ENCODE data around the gene DHCR7.

The DHCR7 gene

GRCh38 chr11:71421392-71421950, 26.7 kb downstream of the DHCR7 start:
- in situ Hi-C loops (cut with HindIII; ENCODE audit: low sequenced_read_pairs) = loop anchor here (5.0 kb wide), 1 partner anchor 84 kb away; no protein-coding TSS in a partner anchor

DNA sequence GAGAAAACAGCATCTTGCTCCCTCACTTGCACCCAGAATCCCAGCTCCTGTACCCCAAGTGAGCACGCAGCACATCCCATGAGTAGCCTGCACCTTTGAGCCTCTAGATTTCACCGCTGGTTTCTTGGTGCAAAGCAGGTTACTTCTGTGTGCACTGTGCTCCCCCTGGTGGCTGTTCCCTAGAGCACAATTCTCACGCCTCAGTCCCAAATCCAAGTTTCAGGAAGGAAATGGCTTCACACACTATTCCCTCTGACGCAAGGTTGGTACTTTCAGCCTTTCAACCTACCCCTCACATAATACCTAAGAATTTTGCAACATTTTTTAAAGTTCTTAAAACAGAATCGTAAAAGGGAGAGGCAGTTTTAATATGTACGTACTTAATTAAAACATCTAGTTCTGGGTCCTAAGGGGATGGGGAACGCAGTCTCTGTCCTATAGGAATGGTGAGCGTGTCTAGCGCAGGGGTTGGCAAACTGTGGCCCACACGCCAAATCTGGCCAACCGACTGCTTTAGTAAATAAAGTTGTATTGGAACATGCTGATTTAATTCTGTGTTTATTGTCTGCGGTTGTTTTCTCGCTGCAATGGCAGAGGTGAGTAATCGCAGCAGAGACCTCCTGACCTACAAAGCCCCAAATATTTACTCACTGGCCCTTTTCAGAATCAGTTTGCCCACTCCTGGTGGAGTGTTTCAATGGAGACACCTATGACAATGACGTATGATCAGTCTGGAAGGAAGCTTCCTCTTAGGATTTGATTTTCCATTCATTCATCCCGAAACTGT, 27.5 kb downstream of the DHCR7 start:
- in situ Hi-C loops (cut with HindIII; ENCODE audit: low sequenced_read_pairs) = loop anchor here (5.0 kb wide), 1 partner anchor 83 kb away; no protein-coding TSS in a partner anchor

DNA sequence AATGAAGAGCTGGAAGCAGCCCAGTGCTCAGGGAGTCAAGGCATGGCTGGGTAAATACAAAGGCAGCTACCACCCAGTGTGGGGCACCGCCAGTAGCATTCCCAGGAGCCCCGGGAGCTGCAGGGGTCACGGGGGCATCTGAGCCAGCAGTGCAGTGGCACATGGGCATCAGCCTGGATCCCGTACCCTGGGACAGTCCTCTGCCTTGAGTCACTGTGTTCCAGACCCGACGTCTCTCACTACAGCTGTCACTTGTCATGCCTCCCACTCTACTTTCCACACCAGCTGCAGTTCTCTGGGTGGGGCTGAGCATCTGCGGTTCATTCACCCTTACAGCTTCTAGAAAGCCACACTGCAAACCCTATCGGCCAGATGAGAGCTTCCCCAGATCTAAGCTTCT, 29.6 kb downstream of the DHCR7 start:
- in situ Hi-C loops (cut with HindIII; ENCODE audit: low sequenced_read_pairs) = no loop called here

- in situ Hi-C loops (cut with HindIII; ENCODE audit: low sequenced_read_pairs) = no loop called here
Observed at GRCh38 chr11:71414645-71415044, 33.5 kb downstream of the DHCR7 start.

DNA sequence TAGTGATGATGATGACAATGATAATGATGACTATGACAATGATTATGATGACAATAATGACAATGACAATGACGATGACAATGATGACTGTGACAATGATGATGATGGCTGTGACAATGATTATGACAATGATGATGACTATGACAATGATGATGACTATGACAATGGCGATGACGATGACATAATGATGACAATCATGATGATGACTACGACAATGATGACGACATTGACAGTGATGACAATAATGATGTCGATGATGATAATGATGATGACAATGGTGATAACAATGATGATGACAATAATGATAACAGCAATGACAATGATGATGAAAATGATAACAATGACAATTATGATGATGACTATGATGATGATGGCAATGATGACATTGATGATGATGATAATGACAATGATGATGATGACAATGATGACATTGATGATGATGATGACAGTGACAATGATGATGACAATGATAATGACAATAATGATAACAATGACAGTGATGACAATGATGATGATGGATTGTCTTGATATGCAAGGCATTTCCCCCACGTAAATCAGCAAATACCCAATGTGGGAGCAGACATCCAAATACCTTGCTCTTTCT, 37.7 kb downstream of the DHCR7 start:
- in situ Hi-C loops (cut with HindIII; ENCODE audit: low sequenced_read_pairs) = no loop called here

GRCh38 chr11:71408826-71409225, 39.4 kb downstream of the DHCR7 start:
- in situ Hi-C loops (cut with HindIII; ENCODE audit: low sequenced_read_pairs) = no loop called here

- in situ Hi-C loops (cut with HindIII; ENCODE audit: low sequenced_read_pairs) = no loop called here
Observed at GRCh38 chr11:71407356-71407755, 40.8 kb downstream of the DHCR7 start.

DNA sequence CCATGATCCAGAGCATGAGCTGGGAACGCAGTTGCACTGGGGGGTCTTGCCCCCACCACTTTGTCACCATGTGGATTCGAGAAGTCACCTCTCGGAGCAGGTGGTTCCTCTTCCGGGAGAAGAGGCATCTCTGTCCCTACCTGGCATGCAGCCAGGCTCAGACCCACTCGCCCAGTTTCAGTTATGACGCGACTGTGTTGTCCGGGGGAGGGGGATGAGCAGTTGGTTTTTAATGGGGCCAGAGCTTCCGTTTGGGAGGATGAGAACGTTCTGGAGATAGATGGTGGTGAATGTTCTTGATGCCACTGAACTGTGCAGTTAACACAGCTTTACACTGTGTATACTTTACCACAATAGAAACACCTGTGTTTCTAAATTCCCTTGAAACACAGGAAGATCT, 41.5 kb downstream of the DHCR7 start:
- in situ Hi-C loops (cut with HindIII; ENCODE audit: low sequenced_read_pairs) = no loop called here

DNA sequence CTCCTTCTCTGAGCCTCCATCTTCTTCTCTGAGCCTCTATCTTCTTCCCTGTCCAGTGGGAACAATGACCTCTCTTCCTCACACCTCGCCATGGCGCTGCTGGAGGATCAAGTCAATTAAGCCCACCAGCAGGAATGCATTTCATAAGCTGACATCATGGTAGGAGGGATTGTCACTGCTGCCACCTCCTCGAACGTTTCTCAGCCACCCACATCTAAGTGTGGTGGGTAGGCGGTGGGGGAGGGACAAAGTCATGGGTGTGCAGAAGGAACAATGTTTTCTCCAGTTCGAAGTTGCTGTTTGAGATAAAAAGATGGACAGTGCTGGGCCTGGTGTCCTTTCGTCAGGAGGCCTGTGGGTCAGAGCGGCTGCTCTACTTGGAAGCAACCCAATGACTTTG, 44.0 kb downstream of the DHCR7 start:
- in situ Hi-C loops (cut with HindIII; ENCODE audit: low sequenced_read_pairs) = no loop called here

- in situ Hi-C loops (cut with HindIII; ENCODE audit: low sequenced_read_pairs) = no loop called here
Observed at GRCh38 chr11:71402878-71403277, 45.3 kb downstream of the DHCR7 start.

- in situ Hi-C loops (cut with HindIII; ENCODE audit: low sequenced_read_pairs) = no loop called here
Observed at GRCh38 chr11:71400216-71400615, 48.0 kb downstream of the DHCR7 start.

GRCh38 chr11:71399341-71399740, 48.9 kb downstream of the DHCR7 start:
- in situ Hi-C loops (cut with HindIII; ENCODE audit: low sequenced_read_pairs) = no loop called here

GRCh38 chr11:71397961-71398360, 50.2 kb downstream of the DHCR7 start:
- in situ Hi-C loops (cut with HindIII; ENCODE audit: low sequenced_read_pairs) = no loop called here

GRCh38 chr11:71397331-71397860, 50.8 kb downstream of the DHCR7 start:
- in situ Hi-C loops (cut with HindIII; ENCODE audit: low sequenced_read_pairs) = no loop called here

DNA sequence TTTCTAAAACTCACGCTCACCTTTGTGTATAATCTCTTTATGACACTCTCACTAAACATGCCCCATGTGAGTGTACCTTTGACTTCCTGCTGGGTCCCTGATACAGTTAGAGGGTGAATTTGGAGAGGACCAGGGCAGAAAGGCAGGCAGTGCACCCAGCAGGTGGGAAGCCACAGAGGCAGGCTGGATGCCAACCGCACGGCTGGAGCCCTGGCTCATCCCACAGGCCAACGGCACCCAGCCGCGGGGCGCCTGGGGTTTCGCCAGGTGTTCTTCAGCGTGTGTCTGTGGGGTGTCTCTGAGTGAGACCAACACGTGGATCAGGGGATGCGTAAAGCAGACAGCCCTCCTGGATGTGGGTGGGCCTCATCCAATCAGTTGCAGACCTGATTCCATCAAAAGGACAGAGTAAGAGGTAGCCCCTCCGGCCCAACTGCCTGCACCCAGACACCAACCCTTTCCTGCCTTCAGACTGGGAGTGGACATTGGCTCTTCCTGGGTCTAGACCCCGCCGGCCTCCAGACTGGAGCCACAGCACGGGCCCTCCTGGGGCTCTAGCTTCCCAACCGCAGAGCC, 51.6 kb downstream of the DHCR7 start:
- in situ Hi-C loops (cut with HindIII; ENCODE audit: low sequenced_read_pairs) = no loop called here

DNA sequence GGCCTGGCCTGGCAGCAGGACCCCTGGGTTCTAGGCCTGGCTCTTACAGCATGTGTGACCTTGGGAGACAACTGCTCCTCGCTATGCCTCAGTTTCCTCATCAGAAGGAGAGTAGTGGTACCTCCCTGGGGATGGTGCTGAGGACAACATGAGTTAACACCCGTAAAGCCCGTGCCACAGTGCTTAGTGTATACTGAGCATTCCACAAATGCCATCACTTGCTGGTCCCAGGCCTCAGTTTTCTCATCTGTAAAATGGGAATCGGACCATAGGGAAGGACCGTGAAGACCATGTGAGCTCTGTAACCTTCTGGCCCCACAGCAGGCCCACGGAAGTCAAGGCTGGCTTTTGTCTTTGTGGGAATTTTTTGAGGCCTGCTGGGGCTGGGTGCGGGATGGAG, 52.4 kb downstream of the DHCR7 start:
- in situ Hi-C loops (cut with HindIII; ENCODE audit: low sequenced_read_pairs) = no loop called here

DNA sequence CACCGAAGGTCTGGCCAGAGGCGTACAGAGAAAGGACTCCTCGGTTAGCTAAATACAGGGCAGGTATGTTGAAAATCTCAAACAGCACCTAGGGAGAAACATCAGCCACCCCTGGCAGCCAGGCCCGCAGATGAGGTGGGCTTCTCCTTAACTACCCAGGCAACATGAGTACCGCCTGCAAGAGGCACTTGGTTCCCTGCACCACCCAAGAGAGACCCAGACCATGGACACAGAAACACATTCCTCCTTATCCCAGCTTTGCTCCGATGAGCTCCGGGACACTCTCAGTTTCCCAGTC, 53.0 kb downstream of the DHCR7 start:
- in situ Hi-C loops (cut with HindIII; ENCODE audit: low sequenced_read_pairs) = no loop called here

DNA sequence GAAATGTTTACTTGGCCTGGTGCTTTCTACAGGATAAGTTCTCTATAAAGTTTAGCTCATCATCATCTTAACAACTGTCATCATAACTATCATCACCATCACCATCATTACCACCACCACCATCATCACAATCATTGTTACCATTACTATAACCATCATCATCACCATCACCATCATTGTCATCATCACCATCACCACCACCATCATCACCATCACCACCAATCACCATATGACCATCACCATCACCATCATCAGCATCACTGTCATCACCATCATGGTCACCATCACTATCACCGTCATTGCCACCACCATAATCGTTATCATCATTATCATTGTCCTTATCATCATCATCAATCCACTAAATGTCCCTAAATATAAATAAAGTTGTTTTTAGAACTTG, 54.9 kb downstream of the DHCR7 start:
- in situ Hi-C loops (cut with HindIII; ENCODE audit: low sequenced_read_pairs) = no loop called here

GRCh38 chr11:71391796-71392195, 56.4 kb downstream of the DHCR7 start:
- in situ Hi-C loops (cut with HindIII; ENCODE audit: low sequenced_read_pairs) = no loop called here

- in situ Hi-C loops (cut with HindIII; ENCODE audit: low sequenced_read_pairs) = no loop called here
Observed at GRCh38 chr11:71391352-71391751, 56.8 kb downstream of the DHCR7 start.

DNA sequence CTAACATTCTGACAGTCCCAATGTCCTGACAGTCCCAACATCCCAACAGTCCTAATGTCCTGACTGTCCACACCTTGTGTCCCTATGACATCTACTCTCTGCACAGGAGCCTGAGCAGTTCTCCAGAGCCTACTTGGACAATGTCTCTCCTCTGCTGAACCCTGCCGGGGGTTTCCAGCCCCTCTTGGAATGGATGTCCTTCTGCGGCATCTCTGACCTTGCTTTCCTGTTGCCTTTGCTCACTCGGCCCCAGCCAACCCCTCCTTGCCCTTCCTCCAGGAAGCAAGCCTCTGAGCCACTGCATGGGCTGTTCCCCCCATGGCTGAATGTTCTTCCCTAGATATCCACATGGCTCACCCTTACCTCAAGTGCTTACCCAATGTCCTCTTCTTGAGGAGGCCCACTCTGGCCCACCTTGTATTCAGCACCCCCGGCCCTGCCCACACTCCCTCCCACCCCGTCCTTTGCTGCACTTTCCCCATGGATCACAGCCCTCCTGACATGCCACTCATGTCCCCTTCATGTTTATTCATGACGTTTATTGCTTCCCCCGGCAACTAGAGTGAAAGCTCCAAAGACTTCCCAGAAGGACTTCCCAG, 59.5 kb downstream of the DHCR7 start:
- in situ Hi-C loops (cut with HindIII; ENCODE audit: low sequenced_read_pairs) = no loop called here
